ENCODE results near the gene SCLY. TPM values are rescaled to one million over a fixed set of nuclear protein-coding genes. Genes with fewer than 3 reads are reported as not detected.

SCLY gene
- total and polyA plus RNA-seq, 9 donors: 5.3 to 11.6 (median 9.6) TPM

DNA sequence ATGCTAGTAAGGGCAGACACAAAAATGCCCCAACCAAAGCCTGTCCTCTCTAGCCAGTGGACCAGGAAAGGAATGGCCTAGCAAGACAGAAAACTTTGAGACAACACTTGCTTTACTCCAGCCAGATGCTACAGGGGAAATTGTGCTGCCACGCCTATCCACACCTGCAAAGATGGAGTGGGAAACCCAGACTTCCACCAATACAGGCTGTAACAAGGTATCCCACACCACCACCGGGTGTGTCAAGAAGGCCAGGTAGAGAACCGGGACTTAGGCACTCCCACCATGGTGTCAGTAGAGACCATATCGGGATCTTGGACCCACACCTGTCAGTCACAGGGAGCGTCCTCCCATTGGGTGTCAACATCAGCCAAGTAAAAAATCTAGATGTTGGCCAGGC lies 23.1 kb downstream of the SCLY start:
- 88% methylated on average over 4 of the region's 5 CpGs for WGBS (ENCODE audit: insufficient coverage)
- H3K4me3 ChIP-seq (ENCODE audit: low read length): no peak overlapping the region
- peaks cover 28% of the 10 kb centered on the region for H3K36me3 ChIP-seq (ENCODE audit: control insufficient read depth, insufficient read depth, low read length)
- H3K27me3 ChIP-seq (ENCODE audit: control insufficient read depth, insufficient read depth, low read length): no peaks in the 10 kb centered on the region
- no peak for DNase-seq
- no peaks in the 10 kb centered on the region for H3K4me1 ChIP-seq (ENCODE audit: control insufficient read depth, insufficient read depth, low read length)
- H3K9me3 ChIP-seq (replicated peaks; ENCODE audit: control insufficient read depth, low read depth, low read length): no peaks in the 10 kb centered on the region
- no peak overlapping the region for H3K27ac ChIP-seq (ENCODE audit: low read length)

DNA sequence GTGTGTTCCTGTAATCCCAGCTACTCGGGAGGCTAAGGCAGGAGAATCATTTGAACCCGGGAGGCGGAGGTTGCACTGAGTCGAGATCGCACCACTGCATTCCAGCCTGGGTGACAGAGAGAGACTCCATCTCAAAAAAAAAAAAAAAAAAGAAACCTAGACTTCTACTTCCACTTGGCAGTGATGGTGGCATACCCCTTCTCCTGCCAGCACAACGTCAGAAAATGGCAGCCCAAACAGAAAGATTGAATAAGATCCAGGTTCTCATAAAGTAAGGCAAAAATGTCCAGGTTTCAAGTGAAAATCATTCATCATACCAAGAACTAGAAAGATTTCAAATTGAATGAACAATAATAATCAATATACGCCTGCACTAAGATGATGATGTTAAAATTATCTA lies 24.0 kb downstream of the SCLY start:
- 83% methylated on average over 1 of the region's 7 CpGs for WGBS (ENCODE audit: insufficient coverage)
- no peak for DNase-seq
- Histone ChIP-seq H3K27me3 (ENCODE audit: control insufficient read depth, insufficient read depth, low read length) (no peaks in the 10 kb centered on the region), H3K27ac (ENCODE audit: low read length) (no peak overlapping the region), H3K4me3 (ENCODE audit: low read length) (no peak overlapping the region), H3K36me3 (ENCODE audit: control insufficient read depth, insufficient read depth, low read length) (peaks cover 28% of the 10 kb centered on the region), H3K4me1 (ENCODE audit: control insufficient read depth, insufficient read depth, low read length) (no peaks in the 10 kb centered on the region), H3K9me3 (replicated peaks; ENCODE audit: control insufficient read depth, low read depth, low read length) (no peaks in the 10 kb centered on the region)

DNA sequence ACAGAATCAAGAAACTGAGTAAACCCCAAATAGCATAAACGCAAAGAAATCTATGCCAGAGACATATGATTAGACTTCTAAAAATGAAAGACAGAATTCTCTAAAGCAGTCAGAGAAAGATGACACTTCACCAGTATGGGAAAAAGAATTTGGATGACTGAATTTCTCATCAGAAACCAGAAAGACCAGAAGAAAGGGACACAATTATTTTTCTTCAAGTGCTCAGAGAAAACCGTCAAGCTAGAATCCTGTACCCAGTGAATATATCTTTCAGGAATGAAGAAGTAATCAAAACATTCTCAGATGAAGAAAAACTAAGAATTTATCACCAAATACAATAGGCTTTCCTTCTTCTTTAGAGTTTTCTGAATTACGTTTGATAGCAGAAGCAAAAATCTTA lies 25.1 kb downstream of the SCLY start:
- no peaks in the 10 kb centered on the region for H3K4me1 ChIP-seq (ENCODE audit: control insufficient read depth, insufficient read depth, low read length)
- H3K4me3 ChIP-seq (ENCODE audit: low read length): no peak overlapping the region
- peaks cover 25% of the 10 kb centered on the region for H3K36me3 ChIP-seq (ENCODE audit: control insufficient read depth, insufficient read depth, low read length)
- no peak overlapping the region for H3K27ac ChIP-seq (ENCODE audit: low read length)
- H3K27me3 ChIP-seq (ENCODE audit: control insufficient read depth, insufficient read depth, low read length): no peaks in the 10 kb centered on the region
- peak; percentile 25 for DNase-seq
- WGBS (ENCODE audit: insufficient coverage): no CpG with 5 or more reads among the region's 3 CpGs
- no peaks in the 10 kb centered on the region for H3K9me3 ChIP-seq (replicated peaks; ENCODE audit: control insufficient read depth, low read depth, low read length)

DNA sequence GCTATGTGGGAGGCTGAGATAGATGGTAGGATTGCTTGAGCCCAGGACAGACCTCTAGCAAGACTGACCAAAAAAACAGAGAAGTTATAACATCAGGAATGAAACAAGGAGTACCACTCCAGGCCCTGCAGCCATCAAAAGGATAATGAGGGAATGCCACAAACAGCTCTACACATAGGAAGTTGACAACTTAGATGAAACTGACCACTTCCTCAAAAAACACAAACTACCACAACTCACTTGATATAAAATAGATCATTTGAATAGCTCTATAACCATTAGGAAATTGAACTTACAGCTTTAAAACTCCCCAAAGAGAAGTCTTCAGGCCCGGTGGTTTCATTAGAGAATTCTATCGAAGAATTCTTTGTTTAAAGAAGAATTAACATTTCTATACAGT lies 26.4 kb downstream of the SCLY start:
- no peaks in the 10 kb centered on the region for H3K9me3 ChIP-seq (replicated peaks; ENCODE audit: control insufficient read depth, low read depth, low read length)
- H3K27me3 ChIP-seq (ENCODE audit: control insufficient read depth, insufficient read depth, low read length): no peaks in the 10 kb centered on the region
- peaks cover 13% of the 10 kb centered on the region for H3K36me3 ChIP-seq (ENCODE audit: control insufficient read depth, insufficient read depth, low read length)
- H3K4me1 ChIP-seq (ENCODE audit: control insufficient read depth, insufficient read depth, low read length): no peaks in the 10 kb centered on the region
- no peak overlapping the region for H3K4me3 ChIP-seq (ENCODE audit: low read length)
- no peak overlapping the region for H3K27ac ChIP-seq (ENCODE audit: low read length)
- DNase-seq: no peak
- no CpG with 5 or more reads among the region's 2 CpGs for WGBS (ENCODE audit: insufficient coverage)

DNA sequence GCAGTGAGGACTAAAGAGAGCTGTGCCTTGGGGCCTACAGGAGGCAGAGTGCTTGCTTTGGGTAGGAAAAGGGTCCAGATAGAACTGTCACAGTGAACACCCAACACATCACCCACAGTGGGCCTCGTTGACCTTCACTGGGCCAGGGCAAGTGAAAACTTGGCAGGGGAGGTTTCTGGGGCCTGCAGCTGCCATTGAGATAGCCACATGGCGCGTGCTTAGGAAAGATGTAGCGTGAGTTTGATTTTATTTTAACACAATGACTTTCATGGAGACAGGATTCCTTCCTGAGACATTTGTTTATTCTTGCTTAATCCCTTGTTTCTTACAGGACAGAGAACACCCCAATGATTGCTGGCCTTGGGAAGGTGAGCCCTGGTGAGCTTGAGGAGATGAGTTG lies 30.1 kb downstream of the SCLY start:
- no peaks in the 10 kb centered on the region for H3K27me3 ChIP-seq (ENCODE audit: control insufficient read depth, insufficient read depth, low read length)
- no peak for DNase-seq
- H3K36me3 ChIP-seq (ENCODE audit: control insufficient read depth, insufficient read depth, low read length): peaks cover 4% of the 10 kb centered on the region
- no peaks in the 10 kb centered on the region for H3K4me1 ChIP-seq (ENCODE audit: control insufficient read depth, insufficient read depth, low read length)
- H3K27ac ChIP-seq (ENCODE audit: low read length): no peak overlapping the region
- no peaks in the 10 kb centered on the region for H3K9me3 ChIP-seq (replicated peaks; ENCODE audit: control insufficient read depth, low read depth, low read length)
- no CpG with 5 or more reads among the region's 4 CpGs for WGBS (ENCODE audit: insufficient coverage)
- H3K4me3 ChIP-seq (ENCODE audit: low read length): no peak overlapping the region

DNA sequence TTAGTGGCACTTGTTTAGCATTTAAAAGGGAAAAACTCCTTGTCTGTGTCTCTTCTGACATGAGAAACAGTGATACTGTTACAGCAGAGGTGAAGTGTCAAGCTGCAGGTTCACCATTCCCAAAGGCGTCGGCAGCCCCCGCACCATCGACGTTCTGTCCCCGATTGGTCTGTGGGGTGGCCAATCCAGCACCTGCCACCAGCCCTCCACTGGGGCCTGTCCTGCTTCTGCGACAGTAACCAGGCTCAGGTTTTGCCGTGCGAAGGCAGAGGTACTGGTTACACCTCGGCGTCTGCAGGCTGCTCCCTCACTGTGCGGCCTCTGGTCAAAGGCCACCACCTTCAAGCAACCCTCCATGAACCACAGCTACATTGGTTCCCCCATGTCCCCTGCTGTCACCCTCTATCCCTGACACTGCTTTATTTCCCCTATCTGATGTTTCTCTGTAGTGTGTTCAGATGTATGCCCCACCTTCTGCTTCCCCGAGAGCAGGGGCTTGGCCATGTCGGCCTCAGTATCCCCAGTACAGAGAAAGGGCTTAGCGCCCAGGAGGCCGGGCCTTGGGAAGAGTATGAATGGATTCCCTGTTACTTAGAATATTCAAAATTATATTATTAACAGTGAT lies 30.7 kb downstream of the SCLY start:
- no peaks in the 10 kb centered on the region for H3K4me1 ChIP-seq (ENCODE audit: control insufficient read depth, insufficient read depth, low read length)
- H3K4me3 ChIP-seq (ENCODE audit: low read length): no peak overlapping the region
- no peak overlapping the region for H3K27ac ChIP-seq (ENCODE audit: low read length)
- WGBS (ENCODE audit: insufficient coverage): 95% methylated on average over 9 of the region's 16 CpGs
- no peaks in the 10 kb centered on the region for H3K27me3 ChIP-seq (ENCODE audit: control insufficient read depth, insufficient read depth, low read length)
- peaks cover 4% of the 10 kb centered on the region for H3K36me3 ChIP-seq (ENCODE audit: control insufficient read depth, insufficient read depth, low read length)
- no peak for DNase-seq
- no peaks in the 10 kb centered on the region for H3K9me3 ChIP-seq (replicated peaks; ENCODE audit: control insufficient read depth, low read depth, low read length)

DNA sequence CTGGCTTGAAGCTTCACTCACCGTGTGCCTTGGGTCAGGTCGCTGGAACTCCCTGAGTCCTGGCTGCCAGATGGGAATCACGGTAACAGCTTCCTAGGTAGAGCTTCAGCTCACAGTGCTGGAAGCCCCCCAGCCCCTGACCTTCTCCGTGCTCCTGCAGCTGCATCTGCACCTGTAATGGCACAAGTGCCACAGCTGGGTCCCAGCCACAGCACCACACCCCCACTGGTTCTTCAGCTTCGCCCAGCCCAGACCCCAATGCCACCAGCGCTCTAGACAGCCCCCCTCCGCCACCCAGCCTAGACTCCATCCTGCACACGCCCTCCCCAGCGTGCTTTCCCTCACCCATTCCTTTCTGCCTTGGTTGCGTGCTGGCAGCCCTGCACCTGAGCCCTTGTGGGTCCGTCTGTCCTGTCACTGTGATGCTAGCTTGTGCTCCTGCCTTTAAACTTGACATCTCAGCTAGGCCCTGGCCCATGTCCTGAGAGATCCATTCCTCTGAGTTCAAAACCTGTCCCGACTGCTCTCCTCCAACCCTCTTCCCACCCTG lies 31.8 kb downstream of the SCLY start:
- peaks cover 4% of the 10 kb centered on the region for H3K36me3 ChIP-seq (ENCODE audit: control insufficient read depth, insufficient read depth, low read length)
- WGBS (ENCODE audit: insufficient coverage): 86% methylated on average over 12 of the region's 12 CpGs
- H3K4me3 ChIP-seq (ENCODE audit: low read length): no peak overlapping the region
- H3K9me3 ChIP-seq (replicated peaks; ENCODE audit: control insufficient read depth, low read depth, low read length): no peaks in the 10 kb centered on the region
- no peak for DNase-seq
- H3K27ac ChIP-seq (ENCODE audit: low read length): no peak overlapping the region
- H3K4me1 ChIP-seq (ENCODE audit: control insufficient read depth, insufficient read depth, low read length): no peaks in the 10 kb centered on the region
- no peaks in the 10 kb centered on the region for H3K27me3 ChIP-seq (ENCODE audit: control insufficient read depth, insufficient read depth, low read length)

DNA sequence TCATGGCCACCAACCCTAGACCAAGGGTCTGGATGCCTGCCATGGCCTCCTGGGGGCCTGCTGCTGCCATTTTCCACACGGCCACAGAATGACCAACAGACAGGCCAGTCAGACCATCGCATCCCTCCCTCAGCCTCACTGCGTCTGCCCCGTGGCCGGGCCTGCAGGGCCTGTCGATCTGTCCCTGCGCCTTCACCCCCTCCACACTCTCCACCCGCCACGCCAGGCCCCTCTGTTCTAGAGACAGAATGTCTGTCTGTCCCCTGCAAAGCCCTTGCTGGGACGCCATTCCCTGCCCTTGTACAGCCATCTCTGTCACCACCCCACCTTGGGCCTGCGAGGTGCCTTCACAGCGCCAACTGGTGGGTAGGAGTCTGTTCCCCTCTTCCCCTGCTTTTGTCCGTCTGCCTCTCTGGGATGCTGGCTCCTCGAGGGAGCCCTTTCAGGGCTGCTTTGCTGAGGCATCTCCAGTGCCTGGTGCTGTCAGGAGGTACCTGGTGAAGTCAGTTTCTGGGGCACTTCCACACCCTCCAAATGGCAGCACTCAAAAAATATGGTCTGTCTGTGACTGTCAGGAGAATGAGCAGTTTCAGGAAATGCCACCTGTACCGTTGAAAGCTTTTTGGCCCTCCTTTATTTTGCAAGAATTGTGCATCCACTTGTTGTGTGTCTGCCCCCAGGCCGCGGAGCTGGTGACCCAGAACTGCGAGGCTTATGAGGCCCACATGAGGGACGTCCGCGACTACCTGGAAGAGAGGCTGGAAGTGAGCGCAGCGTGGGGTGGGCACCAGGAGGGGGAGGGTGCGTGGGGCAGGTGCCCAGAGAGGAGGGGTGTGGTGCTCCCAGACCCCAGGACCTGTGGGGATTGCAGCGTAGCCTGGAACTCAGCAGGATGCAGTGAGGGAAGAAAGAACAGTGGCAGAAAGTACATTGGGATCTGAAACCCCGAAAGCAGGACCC lies 32.7 kb downstream of the SCLY start:
- Histone ChIP-seq H3K36me3 (ENCODE audit: control insufficient read depth, insufficient read depth, low read length) (peaks cover 4% of the 10 kb centered on the region), H3K27me3 (ENCODE audit: control insufficient read depth, insufficient read depth, low read length) (no peaks in the 10 kb centered on the region), H3K27ac (ENCODE audit: low read length) (no peak overlapping the region), H3K9me3 (replicated peaks; ENCODE audit: control insufficient read depth, low read depth, low read length) (no peaks in the 10 kb centered on the region), H3K4me1 (ENCODE audit: control insufficient read depth, insufficient read depth, low read length) (no peaks in the 10 kb centered on the region), H3K4me3 (ENCODE audit: low read length) (no peak overlapping the region)
- 86% methylated on average over 19 of the region's 26 CpGs for WGBS (ENCODE audit: insufficient coverage)
- no peak for DNase-seq

DNA sequence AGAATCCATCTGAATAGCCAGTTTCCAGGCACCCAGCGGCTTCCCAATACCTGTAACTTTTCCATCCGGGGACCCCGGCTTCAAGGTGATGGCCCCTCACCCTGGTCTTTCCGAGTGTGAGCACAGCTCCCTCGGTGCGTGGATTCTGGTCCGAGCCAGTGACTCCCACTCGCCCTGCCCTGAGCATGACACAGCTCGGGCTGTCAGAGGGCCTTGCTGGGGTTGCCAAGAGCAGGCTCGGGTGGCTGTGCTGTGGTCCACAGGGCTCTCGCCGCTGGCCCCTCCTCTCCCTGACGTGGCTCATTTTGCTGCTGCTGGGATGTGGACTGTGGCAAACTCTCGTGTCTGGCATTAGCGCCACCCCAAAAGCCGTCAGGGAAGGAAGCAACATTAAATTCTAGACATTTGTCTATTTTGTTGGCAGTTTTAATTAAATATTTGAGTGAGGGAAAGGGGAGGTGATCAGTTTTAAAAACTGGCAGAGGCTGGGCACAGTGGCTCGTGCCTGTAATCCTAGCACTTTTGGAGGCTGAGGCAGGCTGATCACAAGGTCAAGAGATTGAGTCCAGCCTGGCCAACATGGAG lies 33.7 kb downstream of the SCLY start:
- Histone ChIP-seq H3K4me3 (ENCODE audit: low read length) (no peak overlapping the region), H3K27me3 (ENCODE audit: control insufficient read depth, insufficient read depth, low read length) (no peaks in the 10 kb centered on the region), H3K36me3 (ENCODE audit: control insufficient read depth, insufficient read depth, low read length) (peaks cover 4% of the 10 kb centered on the region), H3K4me1 (ENCODE audit: control insufficient read depth, insufficient read depth, low read length) (peaks cover 4% of the 10 kb centered on the region), H3K9me3 (replicated peaks; ENCODE audit: control insufficient read depth, low read depth, low read length) (no peaks in the 10 kb centered on the region), H3K27ac (ENCODE audit: low read length) (no peak overlapping the region)
- DNase-seq: no peak
- 84% methylated on average over 12 of the region's 17 CpGs for WGBS (ENCODE audit: insufficient coverage)

DNA sequence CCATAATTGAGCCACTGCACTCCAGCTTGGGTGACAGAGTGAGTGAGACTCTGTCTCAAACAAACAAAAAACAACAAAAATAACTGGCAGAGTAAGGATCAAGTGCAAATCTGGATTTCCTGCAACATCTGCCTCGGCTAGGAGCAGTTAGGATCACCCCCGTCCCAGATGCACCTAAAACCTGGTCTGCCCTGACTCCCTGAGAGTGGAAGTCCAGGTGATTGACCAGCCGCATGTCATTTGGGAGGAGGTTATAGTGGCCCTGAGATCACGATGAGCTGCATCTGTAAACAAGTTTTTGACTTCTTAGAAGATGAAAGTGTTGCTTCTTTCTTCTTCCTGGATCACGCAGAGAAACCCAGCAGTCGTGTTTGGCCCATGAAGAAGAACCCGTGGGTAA lies 34.3 kb downstream of the SCLY start:
- 92% methylated on average over 6 of the region's 7 CpGs for WGBS (ENCODE audit: insufficient coverage)
- Histone ChIP-seq H3K4me1 (ENCODE audit: control insufficient read depth, insufficient read depth, low read length) (peaks cover 4% of the 10 kb centered on the region), H3K27me3 (ENCODE audit: control insufficient read depth, insufficient read depth, low read length) (no peaks in the 10 kb centered on the region), H3K36me3 (ENCODE audit: control insufficient read depth, insufficient read depth, low read length) (peaks cover 4% of the 10 kb centered on the region), H3K27ac (ENCODE audit: low read length) (no peak overlapping the region), H3K4me3 (ENCODE audit: low read length) (no peak overlapping the region), H3K9me3 (replicated peaks; ENCODE audit: control insufficient read depth, low read depth, low read length) (no peaks in the 10 kb centered on the region)
- no peak for DNase-seq
